CD4-positive, alpha-beta T cell treated with Interleukin-4 for 4 hours (primary cell): Measurements from ENCODE around the gene CAMK2D.
"Not testable (repeated sequence)": the region's sequence is repeated elsewhere in the genome, so short reads cannot be mapped to it uniquely, and the experiment has no call there.

ENCODE experiments used
- DNase-seq: peaks from one replicate; pipeline ENCODE4 v3.0.0-alpha.2; 2020

CAMK2D gene

GRCh38 chr4:113761620-113762185, at the start of gene CAMK2D:
CAMK2D (minus strand) TSS chr4:113761738; CDS start chr4:113761068, 670 bp downstream.
- DNase-seq, result peak; percentile 91

- no peak for DNase-seq
Observed at GRCh38 chr4:113810906-113811305, 49.4 kb upstream of the CAMK2D start.

GRCh38 chr4:113809311-113809710, 47.8 kb upstream of the CAMK2D start:
- DNase-seq, result no peak

GRCh38 chr4:113806850-113807249, 45.3 kb upstream of the CAMK2D start:
- DNase-seq, result no peak

GRCh38 chr4:113801882-113802281, 40.3 kb upstream of the CAMK2D start:
- no peak for DNase-seq

GRCh38 chr4:113796381-113796780, 34.8 kb upstream of the CAMK2D start:
- not testable (repeated sequence) for DNase-seq

- DNase-seq, result no peak
Observed at GRCh38 chr4:113790478-113790877, 28.9 kb upstream of the CAMK2D start.

GRCh38 chr4:113788888-113789287, 27.4 kb upstream of the CAMK2D start:
- no peak for DNase-seq

- DNase-seq, result no peak
Observed at GRCh38 chr4:113785781-113786180, 24.2 kb upstream of the CAMK2D start.

- no peak for DNase-seq
Observed at GRCh38 chr4:113784497-113785250, 23.1 kb upstream of the CAMK2D start.

GRCh38 chr4:113783701-113784100, 22.2 kb upstream of the CAMK2D start:
- no peak for DNase-seq

- no peak for DNase-seq
Observed at GRCh38 chr4:113783289-113783688, 21.8 kb upstream of the CAMK2D start.

GRCh38 chr4:113781439-113782040, 20.0 kb upstream of the CAMK2D start:
- peak; percentile 52 for DNase-seq

GRCh38 chr4:113776679-113777078, 15.1 kb upstream of the CAMK2D start:
- DNase-seq, result no peak

GRCh38 chr4:113776016-113776415, 14.5 kb upstream of the CAMK2D start:
- no peak for DNase-seq

GRCh38 chr4:113773756-113774155, 12.2 kb upstream of the CAMK2D start:
- DNase-seq, result no peak

GRCh38 chr4:113773014-113773413, 11.5 kb upstream of the CAMK2D start:
- DNase-seq, result no peak

- DNase-seq, result no peak
Observed at GRCh38 chr4:113772319-113772718, 10.8 kb upstream of the CAMK2D start.

- no peak for DNase-seq
Observed at GRCh38 chr4:113769744-113770143, 8.2 kb upstream of the CAMK2D start.

- DNase-seq, result no peak
Observed at GRCh38 chr4:113768952-113769351, 7.4 kb upstream of the CAMK2D start.

GRCh38 chr4:113766882-113767281, 5.3 kb upstream of the CAMK2D start:
- no peak for DNase-seq

- DNase-seq, result no peak
Observed at GRCh38 chr4:113764720-113765264, 3.3 kb upstream of the CAMK2D start.

GRCh38 chr4:113763923-113764322, 2.4 kb upstream of the CAMK2D start:
- not testable (repeated sequence) for DNase-seq

- no peak for DNase-seq
Observed at GRCh38 chr4:113763029-113763285, 1.4 kb upstream of the CAMK2D start.
